DMS 273 treated with DMSO at 0.1 percent for 48 hours (cell line): Measurements from ENCODE around the gene HMGCS2.
A peak's percentile ranks its signal among the peaks of the same experiment; 100 is the strongest.

Experiments used
- DNase-seq: peaks from one replicate; lab custom pipeline; 2025; lab: John Stamatoyannopoulos, UW

HMGCS2 gene

DNA sequence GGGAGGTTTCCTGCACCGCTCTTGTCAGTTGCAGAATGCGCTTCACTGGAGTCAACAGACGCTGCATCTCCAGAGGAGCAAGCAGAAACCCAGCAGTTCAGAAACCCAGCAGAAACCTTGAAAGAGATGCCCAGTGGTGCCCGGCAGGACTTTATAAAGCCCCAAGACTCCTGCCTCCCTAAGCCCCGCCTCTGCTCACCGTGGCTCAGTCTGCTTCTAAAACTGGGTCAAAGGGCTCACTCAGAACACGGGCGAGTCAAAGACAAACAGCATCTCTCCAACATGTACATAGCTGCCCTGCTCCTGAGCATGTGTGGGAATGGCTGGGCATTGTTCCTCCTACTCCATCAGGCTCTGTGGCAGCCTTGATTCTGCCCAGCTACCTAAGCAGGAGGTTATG lies at the start of gene HMGCS2:
Gene HMGCS2, minus strand, starts transcription at position 128 of the 400 bp plus-strand sequence. Its CDS starts 61 bp downstream, at position 67.
- no peak for DNase-seq

DNA sequence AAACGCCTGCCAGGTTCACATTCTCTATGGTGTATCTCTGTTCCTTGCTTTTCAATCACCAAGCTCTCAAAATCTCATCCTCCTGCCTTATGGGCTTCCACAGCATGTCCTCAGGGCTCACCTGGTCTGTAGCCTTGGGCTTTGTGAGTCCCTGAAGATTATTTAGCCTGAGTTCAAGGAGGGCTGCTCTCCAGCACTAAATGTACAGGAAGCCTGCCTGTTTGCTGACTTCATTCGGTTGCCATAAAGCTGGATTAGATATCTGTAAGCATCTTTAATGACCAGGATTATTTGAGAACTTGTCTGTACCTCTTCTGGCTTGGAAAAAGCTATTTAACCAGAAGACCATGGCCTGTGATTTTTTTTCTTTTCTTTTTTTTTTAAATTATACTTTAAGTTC lies 49.5 kb upstream of the HMGCS2 start:
- DNase-seq, result no peak

DNA sequence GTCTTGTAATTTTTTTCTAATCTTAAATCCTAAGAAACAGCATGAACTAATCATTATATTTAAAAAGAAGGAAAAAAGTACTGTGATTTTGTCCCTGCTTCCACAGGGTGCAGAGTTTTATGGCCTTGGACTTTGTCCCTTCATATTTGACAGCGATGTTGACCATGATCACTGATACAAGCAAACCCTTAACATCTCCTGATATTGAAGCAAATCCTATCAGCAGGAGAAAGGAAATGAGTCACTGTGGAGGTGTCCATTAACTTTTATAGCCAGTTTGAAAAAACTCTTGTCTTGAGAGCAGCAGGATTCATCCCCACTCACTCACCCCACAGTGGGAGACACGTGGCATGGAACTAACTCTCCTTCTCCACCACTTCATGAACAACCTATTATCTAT lies 47.7 kb upstream of the HMGCS2 start:
- DNase-seq, result no peak

DNA sequence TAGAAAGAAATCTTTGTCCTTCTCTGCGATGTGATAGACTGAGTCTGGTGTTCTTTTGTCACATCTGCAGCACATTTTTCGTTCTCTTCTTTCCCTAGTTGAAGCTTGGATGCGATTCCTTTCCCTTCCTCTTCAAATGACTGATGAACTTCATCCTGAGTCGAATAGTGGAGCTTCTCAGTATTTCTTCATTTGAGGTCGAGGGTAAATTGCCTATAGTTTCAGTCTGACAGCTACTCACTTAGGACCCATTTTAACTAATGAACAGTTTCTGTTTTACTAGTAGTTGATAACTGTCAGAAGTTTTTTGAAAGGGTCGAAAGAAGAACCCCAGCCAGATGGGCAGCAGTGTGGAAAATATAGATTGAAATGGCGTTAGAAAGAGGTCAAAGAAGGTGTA lies 47.2 kb upstream of the HMGCS2 start:
- no peak for DNase-seq

DNA sequence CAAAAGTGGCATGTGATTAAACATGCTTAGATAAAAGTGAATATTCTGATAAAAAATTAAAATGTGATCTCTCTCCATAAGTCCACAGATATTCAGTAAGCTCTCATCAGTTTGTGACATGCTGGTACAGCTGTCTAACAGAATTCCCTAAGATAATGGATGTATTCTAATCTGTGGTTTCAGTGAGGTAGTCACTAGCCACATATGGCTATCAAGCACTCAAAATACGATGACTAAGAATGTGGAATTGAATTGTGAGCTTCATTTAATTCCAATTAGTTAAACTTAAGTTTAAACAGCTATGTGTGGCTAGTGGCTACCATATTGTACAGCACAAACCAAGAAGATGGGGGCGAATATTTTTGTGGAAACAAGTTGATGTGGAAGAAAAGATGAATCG lies 46.7 kb upstream of the HMGCS2 start:
- no peak for DNase-seq

DNA sequence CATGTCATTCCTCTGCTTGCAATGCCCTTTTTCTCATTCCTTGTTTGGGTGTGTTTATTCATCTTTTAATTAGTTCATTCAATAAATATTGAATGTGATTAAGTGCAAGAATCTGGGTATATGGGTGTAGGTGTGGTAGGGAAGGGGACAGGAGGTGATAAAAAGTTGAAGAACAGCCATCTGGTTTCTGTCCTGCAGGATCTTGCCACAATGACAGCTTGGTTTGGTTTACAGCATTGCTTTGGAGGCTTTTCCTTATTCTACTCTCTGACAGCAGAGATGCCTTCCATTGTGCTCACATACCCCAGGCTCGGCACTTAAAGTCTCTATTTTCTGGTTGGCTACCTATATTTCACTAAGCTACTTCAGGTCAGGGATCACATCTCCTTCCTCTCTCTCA lies 45.6 kb upstream of the HMGCS2 start:
- DNase-seq, result no peak

DNA sequence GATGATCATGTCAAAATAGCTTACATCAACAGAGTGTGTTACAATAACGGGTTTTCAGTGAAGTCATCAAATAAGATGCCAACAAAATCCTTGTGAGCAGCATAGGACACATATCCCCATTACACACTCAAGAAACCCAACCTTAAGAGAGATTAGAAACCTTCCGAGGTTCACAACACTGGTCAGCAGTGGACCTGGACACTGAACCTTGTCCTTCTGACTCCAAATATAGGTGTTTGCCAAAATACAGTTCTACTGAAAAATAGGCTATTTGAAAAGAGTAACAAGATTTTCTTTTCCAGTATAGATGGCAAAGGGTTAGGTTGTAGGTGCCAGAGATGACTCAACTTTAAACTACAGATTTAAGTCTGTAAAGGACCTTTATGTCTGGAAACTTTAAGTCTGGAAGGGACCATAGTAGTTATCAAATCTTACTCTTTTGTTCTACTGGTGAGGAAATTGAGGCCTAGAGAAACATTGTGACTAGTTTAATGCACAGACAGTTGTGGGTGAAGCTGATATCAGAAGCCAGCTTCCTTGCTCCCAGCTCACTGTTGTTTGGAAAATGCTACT lies 43.4 kb upstream of the HMGCS2 start:
- no peak for DNase-seq

DNA sequence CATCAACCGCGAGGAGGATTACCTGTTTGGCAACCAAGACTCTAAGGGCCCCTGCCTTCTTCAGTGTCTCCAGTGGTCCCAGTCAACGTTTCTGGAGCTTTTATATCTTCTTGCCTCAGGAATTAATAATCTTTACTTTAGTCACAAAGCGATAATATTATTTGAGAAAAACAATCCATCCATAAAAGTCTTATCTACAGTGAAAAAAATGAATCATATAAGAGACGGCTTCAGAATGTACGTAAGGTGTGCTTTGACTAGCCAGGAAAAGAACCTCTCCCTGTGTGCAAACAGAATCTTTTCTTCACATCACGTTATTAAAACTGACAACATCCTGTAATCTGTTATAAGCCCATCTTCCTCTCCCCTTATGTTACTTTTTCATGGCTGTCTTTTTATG lies 42.7 kb upstream of the HMGCS2 start, which contains the start of gene REG4:
Gene REG4, minus strand, starts transcription at position 74 of the 400 bp plus-strand sequence. CDS start 2,691 bp downstream, outside the sequence.
- DNase-seq, result no peak

DNA sequence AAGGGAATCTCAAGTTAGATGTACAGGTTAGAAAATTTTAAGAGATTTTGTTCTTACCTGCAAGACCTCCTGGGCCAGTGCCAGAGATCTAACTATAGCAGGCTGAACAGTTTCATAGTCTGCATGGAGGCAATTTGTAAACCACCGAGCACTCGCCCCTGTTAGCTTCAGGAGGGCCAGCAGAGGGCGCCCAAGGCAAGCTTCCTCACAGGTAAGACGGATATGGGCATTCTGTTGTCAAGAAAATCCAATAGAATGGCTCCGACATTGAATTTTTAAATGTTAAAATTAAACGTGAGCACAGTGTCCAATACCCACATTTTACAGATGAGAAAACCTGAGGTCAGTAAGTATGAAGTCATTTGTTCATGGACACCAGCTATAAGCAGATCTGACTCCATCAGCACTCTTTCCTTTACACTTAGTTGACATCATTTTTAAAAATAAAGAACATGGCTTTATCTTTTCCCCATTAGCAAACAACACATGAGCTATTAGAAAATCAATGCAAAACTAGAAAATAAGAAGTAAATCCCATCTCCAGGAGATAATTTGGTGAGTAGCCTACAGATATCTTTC lies 40.4 kb upstream of the HMGCS2 start:
- DNase-seq, result peak; percentile 40

DNA sequence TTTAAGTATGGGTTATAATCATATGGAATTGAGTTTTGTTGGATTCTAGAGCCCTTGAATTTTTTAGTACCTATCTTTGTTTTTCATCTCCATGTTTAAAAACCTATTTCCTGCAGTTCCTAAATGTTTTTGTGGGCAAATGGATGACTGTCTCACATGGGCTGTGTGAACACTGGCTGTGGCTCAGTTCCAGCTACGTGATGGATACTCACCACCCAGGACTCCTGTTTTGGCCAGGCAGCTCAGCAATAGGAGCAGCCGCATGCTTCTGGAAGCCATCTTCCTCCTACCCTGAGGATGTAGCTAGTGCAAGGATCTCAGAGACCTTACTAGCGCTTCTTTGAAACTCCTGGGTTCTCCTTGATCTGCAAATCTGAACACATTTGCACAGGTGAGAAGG lies 39.8 kb upstream of the HMGCS2 start:
- no peak for DNase-seq

DNA sequence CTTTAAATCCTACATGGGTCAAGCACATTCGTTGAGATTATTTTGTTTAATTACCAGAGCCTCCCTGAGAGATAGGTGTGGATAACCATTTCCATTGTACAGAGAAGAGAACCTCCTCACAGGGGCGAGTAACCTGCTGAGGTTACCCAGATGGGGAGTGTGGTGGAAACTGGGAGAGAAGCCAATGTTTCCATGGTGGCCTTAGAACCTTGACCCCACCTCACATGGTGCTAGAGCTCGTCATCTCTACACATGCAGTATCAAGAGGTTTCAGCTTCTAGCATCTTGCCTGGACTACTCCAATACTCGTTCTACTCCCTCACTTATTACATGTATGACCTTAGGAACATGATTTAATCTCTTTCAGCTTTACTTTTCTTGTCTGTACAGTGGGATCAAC lies 37.8 kb upstream of the HMGCS2 start:
- DNase-seq, result no peak

DNA sequence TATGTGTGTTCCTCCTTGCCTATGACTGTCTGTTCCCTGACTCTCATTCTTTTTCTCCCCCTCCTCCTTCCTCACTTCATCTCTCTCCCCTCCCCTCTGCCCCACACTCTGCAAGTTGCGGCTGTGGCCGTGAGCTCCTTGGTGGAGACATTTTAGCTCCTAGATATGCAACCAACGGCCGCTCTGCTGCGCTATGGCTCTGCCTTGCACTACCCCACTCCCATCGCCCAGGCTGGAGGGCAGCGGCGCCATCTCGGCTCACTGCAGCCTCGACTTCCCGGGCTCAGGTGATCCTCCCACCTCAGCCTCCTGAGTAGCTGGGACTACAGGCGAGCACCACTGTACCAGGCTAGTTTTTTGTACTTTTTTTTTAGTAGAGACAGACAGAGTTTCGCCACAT lies 37.0 kb upstream of the HMGCS2 start:
- DNase-seq, result no peak

DNA sequence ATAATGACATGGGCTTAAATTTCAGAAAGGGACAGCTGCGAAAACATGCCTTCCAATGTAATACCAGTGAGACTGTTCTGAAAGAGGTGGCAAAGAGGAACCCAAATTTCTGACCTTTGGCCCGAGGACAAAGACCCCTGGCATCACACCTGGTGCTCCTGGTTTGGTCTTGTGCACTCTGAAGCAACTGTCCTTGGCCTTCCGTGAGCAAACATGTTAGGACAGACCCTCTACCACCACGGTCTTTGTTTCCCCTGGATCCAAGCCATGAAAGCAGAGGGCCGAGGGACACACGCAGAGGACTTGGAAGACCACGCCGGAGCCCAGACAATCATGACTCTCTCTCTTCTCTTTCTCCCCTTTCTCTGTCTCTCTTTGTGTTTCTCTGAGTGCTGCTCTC lies 36.5 kb upstream of the HMGCS2 start:
- DNase-seq, result no peak

DNA sequence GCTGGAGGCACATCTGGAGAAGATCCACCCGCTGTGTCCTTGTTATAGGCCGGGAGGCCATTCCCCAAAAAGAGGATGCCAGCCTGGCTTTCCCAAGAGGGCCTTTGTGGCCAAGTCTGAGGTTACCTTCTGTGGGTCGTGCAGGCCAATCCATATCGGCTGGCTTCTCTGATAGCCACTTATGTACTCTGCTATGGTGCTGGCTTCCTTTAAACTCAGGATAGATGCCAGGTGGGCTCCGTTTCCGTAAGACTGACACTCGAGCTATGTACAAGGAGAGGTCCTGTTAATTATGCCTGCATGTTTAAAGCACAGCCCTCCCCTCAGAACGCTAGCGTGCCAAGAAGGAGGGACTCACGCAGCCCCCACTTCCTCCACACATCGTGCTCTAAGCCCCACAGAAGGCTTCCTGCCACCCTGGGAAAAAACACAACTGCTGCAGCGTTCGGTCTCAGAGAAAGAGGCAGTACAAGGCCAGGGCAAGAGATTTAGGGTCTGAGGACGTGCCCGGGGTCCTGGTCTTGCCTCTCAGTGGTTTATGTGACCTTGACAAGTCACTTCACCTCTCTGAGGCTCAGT lies 31.0 kb upstream of the HMGCS2 start:
- no peak for DNase-seq

DNA sequence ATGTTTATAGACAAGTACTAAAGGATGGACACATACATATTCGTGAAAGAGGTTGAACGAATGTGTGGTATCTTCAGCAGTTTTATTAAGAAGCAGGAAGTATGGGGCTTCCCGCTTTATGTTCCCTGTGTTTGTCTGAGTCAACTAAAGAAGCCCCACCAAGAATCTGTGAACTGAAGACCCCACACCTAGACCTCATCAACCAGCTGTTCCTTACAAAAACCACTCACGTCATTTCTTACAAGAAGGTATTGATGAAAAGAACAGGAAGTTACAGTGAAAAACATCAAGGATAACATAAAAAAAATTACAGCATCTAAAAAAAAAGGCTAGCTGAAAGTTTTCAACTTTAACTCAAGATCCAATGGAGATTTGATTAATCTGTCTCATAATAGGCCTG lies 30.3 kb upstream of the HMGCS2 start:
- DNase-seq, result no peak

DNA sequence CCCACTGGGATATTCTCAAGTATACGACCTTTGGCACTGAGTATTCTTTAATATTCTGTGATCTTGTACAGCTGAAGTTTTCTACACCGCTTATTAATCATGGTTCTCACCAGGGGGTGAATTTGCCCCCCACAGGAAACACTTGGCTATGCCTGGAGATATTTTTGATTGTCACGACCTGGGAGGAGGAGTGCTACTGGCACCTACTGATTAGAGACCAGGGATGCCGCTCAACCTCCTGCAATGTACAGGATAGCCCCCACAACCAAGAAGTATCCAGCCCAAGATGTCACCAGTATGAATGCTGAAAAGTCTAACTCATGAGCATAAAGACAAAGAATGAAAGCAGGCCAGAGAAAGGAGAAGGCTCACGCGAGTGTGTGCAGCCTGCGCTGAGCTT lies 28.9 kb upstream of the HMGCS2 start:
- no peak for DNase-seq

DNA sequence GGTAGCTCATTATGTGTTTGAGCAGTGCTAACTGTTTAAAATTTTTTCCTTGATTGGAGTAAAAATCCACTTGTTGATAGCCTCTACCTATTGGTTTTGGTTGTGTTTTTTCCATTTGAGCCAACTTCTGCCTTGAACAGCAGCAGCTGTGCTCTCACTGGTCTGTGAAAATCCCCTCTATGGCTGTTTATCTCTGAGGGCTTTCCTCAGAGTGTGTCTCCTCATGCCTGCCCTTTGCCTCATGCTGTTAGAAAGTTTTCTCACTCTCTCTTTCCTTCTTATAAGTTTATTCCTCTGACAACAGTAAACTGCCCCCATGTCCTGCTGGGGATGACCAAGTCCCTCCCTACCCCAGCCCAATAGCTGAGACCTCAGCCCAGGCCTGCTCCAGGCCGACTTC lies 28.5 kb upstream of the HMGCS2 start:
- no peak for DNase-seq

DNA sequence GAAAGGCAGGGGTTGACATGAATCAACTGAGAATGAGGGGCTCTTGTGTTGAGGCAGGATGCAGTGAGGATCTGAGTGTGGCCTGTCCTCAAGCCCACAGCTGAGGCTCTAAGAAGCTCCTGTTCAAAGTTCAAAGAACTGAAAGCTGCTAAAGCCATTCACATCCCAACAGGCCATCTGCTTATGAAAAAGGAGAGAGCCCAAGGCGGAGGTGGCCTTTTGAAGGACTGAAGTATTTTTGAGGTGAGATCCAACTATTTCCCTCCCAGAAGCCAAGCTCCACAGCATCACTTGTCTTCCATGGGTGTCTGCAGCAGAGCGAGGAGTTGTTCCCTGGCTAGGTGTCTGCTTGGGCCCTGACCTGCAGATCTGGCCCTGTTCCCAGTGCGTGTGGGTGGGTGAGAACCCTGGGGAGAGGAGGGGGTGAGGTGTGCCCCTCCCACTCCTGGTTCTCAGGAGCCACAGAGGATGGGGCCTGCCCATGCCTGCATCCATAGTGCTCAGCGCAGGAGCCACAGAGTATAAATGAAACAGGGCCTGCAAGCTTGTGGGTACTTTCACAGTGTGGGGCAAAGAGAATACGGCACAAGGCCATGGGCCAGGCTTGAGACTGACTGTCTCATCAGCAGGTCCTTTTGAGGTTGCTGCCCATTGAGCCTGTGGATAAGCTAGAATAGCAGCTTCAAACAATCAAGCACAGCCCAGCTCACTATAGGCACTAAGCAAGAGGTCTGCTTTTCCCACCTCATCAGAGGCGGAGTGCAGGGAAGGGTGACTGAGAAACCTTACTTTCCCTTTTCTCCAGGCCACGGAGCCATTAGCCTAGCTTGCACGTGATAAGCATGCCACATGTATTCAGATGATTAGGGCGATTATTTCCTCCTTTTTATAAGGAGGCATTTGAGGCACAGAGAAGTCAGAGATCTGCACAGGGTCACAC lies 26.8 kb upstream of the HMGCS2 start:
- no peak for DNase-seq

DNA sequence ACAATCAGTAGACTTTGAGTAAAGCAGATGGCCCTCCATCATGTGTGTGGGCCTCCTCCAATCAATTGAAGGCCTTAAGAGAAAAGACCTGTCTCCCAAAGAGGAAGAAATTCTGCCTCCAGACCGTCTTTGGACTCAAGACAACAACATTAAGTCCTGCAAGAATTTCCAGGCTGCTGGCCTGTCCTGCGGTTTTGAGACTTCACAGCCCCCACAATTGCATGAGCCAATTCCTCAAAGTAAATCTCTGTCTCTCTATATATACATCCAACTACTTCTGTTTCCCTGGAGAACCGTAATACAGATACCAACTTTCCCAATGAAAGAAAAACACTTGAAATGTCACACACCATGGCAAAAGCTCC lies 26.2 kb upstream of the HMGCS2 start:
- DNase-seq, result no peak

DNA sequence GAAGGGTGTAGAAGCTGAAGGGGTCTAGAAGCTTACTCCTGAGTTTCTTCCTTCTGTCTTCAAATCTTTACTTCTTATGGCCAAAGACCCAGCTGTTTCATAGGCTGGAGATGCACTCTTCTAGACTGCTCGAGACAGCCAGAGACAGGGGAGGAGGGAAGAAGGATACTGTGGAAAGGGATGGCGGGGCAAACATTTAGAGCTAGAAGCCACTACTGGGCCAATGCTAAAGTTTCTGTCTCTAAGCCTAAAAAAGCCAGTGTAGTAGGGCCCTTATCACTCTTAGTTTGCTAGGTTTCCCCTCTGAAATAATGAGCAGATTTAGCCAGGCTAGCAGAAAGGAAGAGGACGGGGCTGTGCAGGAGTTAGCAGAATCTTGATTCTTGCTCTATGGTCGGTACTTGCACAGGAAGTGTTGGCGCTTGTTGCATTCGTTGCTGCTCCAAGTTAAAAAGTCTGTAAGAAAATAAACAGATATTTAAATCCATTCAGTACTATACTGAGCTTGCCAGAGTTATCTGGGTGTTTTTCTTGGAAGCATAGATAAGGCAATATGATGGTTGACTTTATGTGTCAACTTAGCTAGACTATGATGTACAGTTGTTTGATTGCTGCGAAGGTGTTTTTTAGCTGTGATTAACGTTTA lies 25.6 kb upstream of the HMGCS2 start:
- DNase-seq, result no peak

DNA sequence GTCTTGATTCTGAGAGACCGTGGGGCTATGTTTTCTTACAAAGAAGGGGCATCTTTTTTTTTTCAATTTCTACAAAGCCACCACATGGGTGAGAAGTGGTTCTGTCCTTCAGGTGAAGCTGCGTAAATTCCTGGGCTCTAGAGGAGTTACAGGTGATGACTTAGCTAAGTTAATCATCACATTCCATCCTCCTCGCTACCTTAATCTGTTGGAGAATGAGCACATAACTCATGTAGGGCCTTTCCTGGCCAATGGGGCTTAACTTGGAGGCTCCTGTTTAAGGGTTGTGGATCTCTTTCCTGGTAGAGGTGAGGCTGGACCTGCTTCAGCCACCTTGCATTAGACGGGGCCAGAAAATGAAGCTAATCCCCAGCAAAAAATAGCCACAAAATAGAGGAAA lies 22.7 kb upstream of the HMGCS2 start:
- no peak for DNase-seq

DNA sequence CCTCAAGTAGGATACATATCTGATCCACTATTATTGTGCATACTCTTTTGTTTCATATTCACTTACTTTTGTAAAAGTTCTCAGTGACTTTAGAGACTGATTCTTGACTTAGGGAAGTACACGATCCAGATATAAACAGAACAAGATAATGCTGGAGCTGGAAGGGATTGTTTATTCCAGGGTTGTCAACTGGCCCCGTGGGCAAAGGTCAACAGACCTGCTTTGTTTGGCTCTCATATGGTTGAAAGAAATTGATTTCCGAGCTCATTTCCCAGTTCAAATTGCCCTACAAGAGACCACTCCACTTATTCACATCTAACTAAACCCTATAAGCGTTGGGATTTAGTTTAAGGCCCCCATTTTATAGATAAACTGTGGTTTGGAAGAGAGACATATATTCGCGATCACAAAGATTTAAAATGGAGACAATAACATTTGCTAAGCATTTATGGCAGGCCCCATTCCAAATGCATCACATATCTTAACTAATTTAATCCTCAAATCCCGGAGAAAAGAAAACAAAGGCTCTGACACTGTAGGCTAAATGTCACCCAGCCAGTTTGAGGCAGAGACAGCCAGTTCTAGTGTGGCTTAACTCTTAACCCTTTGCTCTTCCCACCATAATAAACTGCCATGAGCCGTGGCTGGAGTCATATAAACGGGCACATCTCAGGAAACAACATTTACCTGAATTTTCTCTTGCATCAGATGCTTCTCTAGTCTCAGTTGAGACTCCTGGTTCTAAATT lies 21.9 kb upstream of the HMGCS2 start:
- DNase-seq, result no peak
